Measurements from ENCODE around the gene MIA. TPM values are rescaled to one million over a fixed set of nuclear protein-coding genes. Genes with fewer than 3 reads are reported as not detected.

Gene MIA
- total RNA-seq, 1 donor from 2014 or later = not detected

DNA sequence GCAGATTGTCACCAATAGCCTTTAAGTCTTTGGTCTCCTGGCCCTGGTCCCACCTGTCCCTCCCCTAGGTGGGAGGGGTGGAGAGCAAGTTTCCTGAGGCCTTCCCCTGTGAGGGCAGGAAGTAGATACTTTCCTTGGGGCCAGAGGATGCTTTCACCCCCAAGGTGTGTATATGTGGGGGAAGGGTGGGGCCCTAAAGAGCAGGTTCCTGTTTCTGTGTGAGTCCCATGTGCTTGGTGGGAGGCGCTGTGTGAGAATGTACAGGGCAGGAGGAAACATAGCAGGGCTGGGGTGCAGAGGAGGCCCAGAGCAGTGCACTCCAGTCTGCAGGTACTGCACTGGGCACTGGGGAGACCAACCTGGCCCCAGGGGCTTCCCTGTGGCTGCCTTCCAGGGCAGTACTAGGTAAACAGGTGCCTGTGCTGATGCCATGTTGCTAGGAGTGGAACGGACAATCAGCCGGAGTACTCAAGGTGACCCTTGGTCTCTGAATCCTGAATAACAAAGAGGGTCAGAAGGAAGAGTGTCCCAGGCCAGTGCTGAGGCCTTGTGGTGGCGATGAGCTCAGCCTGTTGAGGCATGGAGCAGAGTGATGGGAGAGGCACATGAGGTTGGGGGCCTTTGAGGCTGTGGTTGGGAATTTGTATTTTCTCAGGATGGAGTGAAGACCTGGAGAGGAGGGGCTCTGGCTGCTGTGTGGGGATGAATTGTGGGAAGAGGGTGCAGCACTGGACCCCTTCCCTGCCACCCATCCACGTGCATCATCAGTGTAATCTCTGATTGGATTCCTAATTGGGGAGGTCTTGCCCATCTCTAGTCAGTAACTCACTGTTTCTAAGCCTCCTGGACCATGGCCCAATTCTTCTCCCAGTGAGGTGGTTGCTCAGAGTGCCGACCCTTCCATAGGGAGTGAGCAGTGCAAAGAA is 28.8 kb downstream of the MIA start:
- TF ChIP-seq, protein P1, sequence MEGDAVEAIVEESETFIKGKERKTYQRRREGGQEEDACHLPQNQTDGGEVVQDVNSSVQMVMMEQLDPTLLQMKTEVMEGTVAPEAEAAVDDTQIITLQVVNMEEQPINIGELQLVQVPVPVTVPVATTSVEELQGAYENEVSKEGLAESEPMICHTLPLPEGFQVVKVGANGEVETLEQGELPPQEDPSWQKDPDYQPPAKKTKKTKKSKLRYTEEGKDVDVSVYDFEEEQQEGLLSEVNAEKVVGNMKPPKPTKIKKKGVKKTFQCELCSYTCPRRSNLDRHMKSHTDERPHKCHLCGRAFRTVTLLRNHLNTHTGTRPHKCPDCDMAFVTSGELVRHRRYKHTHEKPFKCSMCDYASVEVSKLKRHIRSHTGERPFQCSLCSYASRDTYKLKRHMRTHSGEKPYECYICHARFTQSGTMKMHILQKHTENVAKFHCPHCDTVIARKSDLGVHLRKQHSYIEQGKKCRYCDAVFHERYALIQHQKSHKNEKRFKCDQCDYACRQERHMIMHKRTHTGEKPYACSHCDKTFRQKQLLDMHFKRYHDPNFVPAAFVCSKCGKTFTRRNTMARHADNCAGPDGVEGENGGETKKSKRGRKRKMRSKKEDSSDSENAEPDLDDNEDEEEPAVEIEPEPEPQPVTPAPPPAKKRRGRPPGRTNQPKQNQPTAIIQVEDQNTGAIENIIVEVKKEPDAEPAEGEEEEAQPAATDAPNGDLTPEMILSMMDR (conservative IDR thresholded peaks at IDR 0.05; ENCODE audit: low read depth, low read length) = no peak
- H3K4me3 ChIP-seq (ENCODE audit: low read depth, low read length) = no peak overlapping the region
- no peak for DNase-seq (ENCODE audit: low read depth)

DNA sequence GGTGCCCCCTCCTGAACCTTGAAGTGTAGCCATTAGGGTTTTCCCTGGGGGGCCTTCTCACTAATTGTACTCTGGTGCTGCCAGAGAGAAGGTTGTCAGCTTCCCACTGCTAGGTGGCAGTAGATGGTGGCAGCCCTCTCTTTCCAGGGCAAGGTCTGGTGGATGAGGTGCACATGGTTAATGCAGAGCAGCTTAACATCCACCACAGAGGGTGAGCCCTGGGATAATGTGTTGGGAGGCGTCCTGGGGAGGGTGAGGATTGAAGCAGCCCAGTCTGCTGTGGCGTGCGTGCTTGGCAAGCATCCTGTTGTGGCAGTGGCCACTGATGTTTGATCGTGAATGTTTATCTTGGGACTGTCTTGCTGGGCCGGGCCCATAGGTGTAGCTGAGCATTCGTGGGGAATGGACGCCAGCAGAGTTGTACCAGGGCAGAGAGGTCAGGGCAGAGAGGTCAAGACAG is 29.5 kb downstream of the MIA start:
- TF ChIP-seq, protein P1 (conservative IDR thresholded peaks at IDR 0.05; ENCODE audit: low read depth, low read length) = peak; percentile 31
- DNase-seq (ENCODE audit: low read depth) = no peak
- H3K4me3 ChIP-seq (ENCODE audit: low read depth, low read length) = no peak overlapping the region

DNA sequence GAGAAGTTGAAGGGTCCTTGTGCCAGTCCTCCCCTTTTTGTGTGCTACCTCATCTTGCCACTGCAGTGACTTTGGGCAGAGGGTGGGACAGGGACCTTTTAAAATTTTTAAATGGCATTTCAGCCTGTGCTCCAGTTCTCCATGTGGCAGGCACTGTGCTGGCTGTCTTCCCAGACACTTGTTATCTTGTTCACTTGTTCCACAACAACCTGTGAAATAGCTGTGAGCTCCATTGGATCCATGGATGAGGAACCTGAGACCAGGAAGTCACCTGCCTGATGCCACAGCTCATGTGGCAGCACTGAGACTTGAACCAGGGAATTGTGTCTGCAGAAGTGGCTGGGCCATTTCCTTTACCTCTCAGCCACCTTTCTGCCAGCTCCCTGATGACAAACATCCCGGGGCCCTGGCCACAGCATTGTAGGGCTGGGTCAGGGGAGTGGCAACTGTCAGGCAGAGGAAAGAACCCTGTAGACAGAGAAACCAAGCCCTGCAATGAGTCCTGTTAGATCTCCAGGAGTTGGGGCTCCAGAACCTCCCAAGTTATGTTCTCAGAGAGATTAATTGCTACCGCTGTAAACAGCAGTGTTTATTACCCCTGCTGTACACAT is 30.0 kb downstream of the MIA start:
- DNase-seq (ENCODE audit: low read depth) = no peak
- no peak overlapping the region for H3K4me3 ChIP-seq (ENCODE audit: low read depth, low read length)
- TF ChIP-seq, protein P1 (conservative IDR thresholded peaks at IDR 0.05; ENCODE audit: low read depth, low read length) = no peak

DNA sequence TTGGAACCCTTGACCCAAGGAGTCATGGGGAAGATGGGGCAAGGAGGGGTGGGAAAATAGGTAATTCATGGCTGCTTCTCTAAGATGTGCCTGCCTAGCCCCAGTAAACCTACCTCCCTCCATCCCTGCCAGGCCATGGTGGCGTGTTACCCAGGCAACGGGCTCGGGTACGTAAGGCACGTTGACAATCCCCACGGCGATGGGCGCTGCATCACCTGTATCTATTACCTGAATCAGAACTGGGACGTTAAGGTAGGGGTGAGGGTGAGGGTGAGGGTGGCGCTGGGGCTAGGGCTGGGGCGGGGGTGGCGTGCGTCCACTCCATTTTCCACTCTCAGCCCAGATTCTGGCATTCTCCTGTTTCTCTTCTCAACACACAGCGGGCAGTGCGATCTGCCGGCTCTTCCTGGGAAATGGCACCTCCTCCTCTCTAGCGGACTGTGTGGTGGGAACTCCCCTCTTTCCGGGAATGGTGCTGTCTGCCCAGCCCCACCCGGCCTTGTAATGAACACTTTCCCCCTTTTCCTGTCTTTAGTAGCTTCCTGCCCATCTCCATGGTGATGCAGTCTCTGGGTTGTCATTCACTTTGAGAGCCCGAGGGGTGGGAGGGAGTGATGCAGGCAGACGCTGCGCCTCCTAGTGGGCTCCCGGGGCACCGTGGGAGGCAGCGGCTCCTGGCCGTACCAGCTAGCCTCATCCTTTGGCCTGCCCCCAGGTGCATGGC is 31.3 kb downstream of the MIA start:
- TF ChIP-seq, protein P1 (conservative IDR thresholded peaks at IDR 0.05; ENCODE audit: low read depth, low read length) = peak; percentile 74
- no peak for DNase-seq (ENCODE audit: low read depth)
- H3K4me3 ChIP-seq (ENCODE audit: low read depth, low read length) = no peak overlapping the region

DNA sequence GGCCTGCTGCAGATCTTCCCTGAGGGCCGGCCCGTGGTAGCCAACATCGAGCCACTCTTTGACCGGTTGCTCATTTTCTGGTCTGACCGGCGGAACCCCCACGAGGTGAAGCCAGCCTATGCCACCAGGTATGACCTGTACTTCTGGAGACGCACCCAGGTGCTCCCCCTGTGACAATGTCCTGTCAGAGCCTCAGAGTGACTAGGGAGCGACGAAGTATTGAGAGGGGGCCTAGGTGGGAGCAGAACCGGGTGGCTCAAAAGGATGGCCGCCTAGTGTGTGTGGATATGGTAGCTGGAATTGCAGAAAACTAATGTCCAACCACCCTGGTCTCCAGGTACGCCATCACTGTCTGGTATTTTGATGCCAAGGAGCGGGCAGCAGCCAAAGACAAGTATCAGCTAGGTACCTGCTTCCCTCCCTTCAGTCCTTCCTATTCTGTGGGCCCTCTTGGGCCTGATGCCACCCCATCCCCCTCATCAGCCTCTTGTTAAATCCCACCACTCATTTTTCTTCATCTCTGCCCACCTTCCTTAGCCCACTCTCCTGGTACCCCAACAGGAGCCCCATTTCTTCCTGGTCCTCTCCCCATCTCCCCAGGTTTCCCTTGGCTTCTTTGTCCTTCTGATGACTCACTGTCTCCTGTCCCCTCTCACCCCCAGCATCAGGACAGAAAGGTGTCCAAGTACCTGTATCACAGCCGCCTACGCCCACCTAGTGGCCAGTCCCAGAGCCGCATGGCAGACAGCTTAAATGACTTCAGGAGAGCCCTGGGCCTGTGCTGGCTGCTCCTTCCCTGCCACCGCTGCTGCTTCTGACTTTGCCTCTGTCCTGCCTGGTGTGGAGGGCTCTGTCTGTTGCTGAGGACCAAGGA is 32.1 kb downstream of the MIA start:
- no peak for DNase-seq (ENCODE audit: low read depth)
- no peak overlapping the region for H3K4me3 ChIP-seq (ENCODE audit: low read depth, low read length)
- TF ChIP-seq, protein P1 (conservative IDR thresholded peaks at IDR 0.05; ENCODE audit: low read depth, low read length) = peak; percentile 50

DNA sequence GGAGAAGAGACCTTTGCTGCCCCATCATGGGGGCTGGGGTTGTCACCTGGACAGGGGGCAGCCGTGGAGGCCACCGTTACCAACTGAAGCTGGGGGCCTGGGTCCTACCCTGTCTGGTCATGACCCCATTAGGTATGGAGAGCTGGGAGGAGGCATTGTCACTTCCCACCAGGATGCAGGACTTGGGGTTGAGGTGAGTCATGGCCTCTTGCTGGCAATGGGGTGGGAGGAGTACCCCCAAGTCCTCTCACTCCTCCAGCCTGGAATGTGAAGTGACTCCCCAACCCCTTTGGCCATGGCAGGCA is 32.7 kb downstream of the MIA start:
- no peak for DNase-seq (ENCODE audit: low read depth)
- H3K4me3 ChIP-seq (ENCODE audit: low read depth, low read length) = no peak overlapping the region
- TF ChIP-seq, protein P1 (conservative IDR thresholded peaks at IDR 0.05; ENCODE audit: low read depth, low read length) = no peak

Data from epithelial cell of proximal tubule (primary cell).